Gastroesophageal sphincter (tissue), 3 donors: ENCODE results near the gene ALLC.

Experiments
- CTCF ChIP-seq, 4 experiments: fragments of 200-600 bp in 2 of 4; fragments of 450-650 bp in 2 of 4; sonication (generic) in 1 of 4; IDR thresholded peaks; one replicate each; pipeline ENCODE4 v1.5.1; 2017 to 2019; ENCODE audit warnings: antibody characterized with exemption in 4 of 4, mild to moderate bottlenecking in 2 of 4, moderate library complexity in 2 of 4
- EP300 ChIP-seq: sonication (generic); formaldehyde crosslinking; IDR thresholded peaks from one replicate; pipeline ENCODE4 v1.6.1; 2017; ENCODE audit warnings: antibody characterized with exemption, mild to moderate bottlenecking
- POLR2A ChIP-seq, 2 donors: fragments of 450-650 bp; IDR thresholded peaks; one replicate each; pipeline ENCODE4 v1.6.1; 2017; ENCODE audit warnings: antibody characterized with exemption in 2 of 2, mild to moderate bottlenecking in 2 of 2, moderate library complexity in 1 of 2
- POLR2AphosphoS5 ChIP-seq: sonication (generic); formaldehyde crosslinking; IDR thresholded peaks from one replicate; pipeline ENCODE4 v1.6.1; 2017; ENCODE audit warnings: antibody characterized with exemption

- no peak for TF ChIP-seq CTCF (IDR thresholded peaks at IDR 0.05)
- no peak for TF ChIP-seq POLR2AphosphoS5
- TF ChIP-seq POLR2A (IDR thresholded peaks at IDR 0.05): no peak
- TF ChIP-seq EP300: no peak
Observed at GRCh38 chr2:3674066-3674845, 16.3 kb downstream of the ALLC start.
